Thyroid gland (tissue), 4 donors: ENCODE data around the gene RNF217.
"Not testable (repeated sequence)": the region's sequence is repeated elsewhere in the genome, so short reads cannot be mapped to it uniquely, and the experiment has no call there.

ENCODE experiments used
- POLR2A ChIP-seq, 2 donors: fragments of 450-650 bp; IDR thresholded peaks; one replicate each; pipeline ENCODE4 v1.6.1; 2017; ENCODE audit warnings: antibody characterized with exemption in 2 of 2, mild to moderate bottlenecking in 2 of 2, moderate library complexity in 1 of 2
- TF ChIP-seq, protein P1 (sequence below), 6 experiments: fragments of 200-600 bp in 3 of 6; fragments of 450-650 bp in 3 of 6; sonication (generic) in 3 of 6; IDR thresholded peaks; one replicate each; pipeline ENCODE4 v1.5.1; 2016 to 2019; ENCODE audit warnings: antibody characterized with exemption in 6 of 6, mild to moderate bottlenecking in 2 of 6, inconsistent platforms in 1 of 6, moderate library complexity in 1 of 6

DNA sequence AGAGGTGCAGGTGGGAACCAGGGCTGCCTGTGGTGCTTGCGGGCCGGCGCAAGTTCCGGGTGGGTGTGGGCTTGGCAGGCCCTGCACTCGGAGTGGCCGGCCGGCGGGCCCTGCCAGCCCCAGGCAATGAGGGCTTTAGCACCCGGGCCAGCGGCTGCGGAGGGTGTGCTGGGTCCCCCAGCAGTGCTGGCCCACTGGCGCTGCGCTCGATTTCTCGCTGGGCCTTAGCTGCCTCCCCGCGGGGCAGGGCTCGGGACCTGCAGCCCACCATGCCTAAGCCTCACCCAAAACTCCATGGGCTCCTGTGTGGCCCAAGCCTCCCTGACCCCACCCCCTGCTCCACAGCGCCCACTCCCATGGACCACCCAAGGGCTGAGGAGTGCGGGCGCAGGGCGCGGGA, 163.6 kb downstream of the RNF217 start:
- TF ChIP-seq, protein P1, sequence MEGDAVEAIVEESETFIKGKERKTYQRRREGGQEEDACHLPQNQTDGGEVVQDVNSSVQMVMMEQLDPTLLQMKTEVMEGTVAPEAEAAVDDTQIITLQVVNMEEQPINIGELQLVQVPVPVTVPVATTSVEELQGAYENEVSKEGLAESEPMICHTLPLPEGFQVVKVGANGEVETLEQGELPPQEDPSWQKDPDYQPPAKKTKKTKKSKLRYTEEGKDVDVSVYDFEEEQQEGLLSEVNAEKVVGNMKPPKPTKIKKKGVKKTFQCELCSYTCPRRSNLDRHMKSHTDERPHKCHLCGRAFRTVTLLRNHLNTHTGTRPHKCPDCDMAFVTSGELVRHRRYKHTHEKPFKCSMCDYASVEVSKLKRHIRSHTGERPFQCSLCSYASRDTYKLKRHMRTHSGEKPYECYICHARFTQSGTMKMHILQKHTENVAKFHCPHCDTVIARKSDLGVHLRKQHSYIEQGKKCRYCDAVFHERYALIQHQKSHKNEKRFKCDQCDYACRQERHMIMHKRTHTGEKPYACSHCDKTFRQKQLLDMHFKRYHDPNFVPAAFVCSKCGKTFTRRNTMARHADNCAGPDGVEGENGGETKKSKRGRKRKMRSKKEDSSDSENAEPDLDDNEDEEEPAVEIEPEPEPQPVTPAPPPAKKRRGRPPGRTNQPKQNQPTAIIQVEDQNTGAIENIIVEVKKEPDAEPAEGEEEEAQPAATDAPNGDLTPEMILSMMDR (IDR thresholded peaks at IDR 0.05) = not testable (repeated sequence)
- TF ChIP-seq POLR2A (IDR thresholded peaks at IDR 0.05) = not testable (repeated sequence)
